Left lung (tissue), 10 donors: ENCODE measurements around the gene CEP170B. TPM values are rescaled to one million over a fixed set of nuclear protein-coding genes. Genes with fewer than 3 reads are reported as not detected.
"Not testable (repeated sequence)": the region's sequence is repeated elsewhere in the genome, so short reads cannot be mapped to it uniquely, and the experiment has no call there.

ENCODE experiments used
- ATAC-seq: fragments of 200-7000 bp; cut with Tn5 transposase; one replicate; pipeline ENCODE4 v1.9.1; 2020; ENCODE audit warnings: moderate library complexity
- DNase-seq, 4 donors: peaks; one replicate each; pipeline ENCODE4 v3.0.0-alpha.2; 2013 to 2020
- H3K27ac ChIP-seq, 2 donors: fragments of 200-600 bp; sonication (generic) in 1 of 2; one replicate each; pipeline versions ENCODE4 v1.5.0 to v1.8.0; 2020 to 2021
- H3K27me3 ChIP-seq, 2 donors: fragments of 200-600 bp; sonication (generic) in 1 of 2; one replicate each; pipeline versions ENCODE4 v1.5.0 to v1.8.0; 2020 to 2021
- H3K36me3 ChIP-seq, 2 donors: fragments of 200-600 bp; sonication (generic) in 1 of 2; one replicate each; pipeline versions ENCODE4 v1.5.0 to v1.8.0; 2020 to 2021
- H3K4me1 ChIP-seq, 2 donors: fragments of 200-600 bp; one replicate each; pipeline ENCODE4 v1.8.0; 2021
- H3K4me3 ChIP-seq, 2 donors: fragments of 200-600 bp; sonication (generic) in 1 of 2; one replicate each; pipeline versions ENCODE4 v1.5.0 to v1.8.0; 2020 to 2021; ENCODE audit warnings: mild to moderate bottlenecking in 1 of 2
- H3K9me3 ChIP-seq, 2 donors: fragments of 200-600 bp; sonication (generic) in 1 of 2; one replicate each; pipeline versions ENCODE4 v1.5.0 to v1.8.0; 2020 to 2021
- CTCF ChIP-seq, 2 donors: fragments of 200-600 bp; sonication (generic) in 1 of 2; IDR thresholded peaks; one replicate each; pipeline versions ENCODE4 v1.5.0 to v1.8.0; 2021; ENCODE audit warnings: antibody characterized with exemption in 2 of 2
- intact Hi-C, 2 donors: fragments of 100-400 bp; cut with DNase I; formaldehyde crosslinking; loops; one replicate each; pipeline versions ENCODE4 v1.11.2 to v1.14.2; 2022
- polyA plus RNA-seq, 6 donors: library from polyadenylated mRNA; unstranded; fragments of 120-200 nt; gene quantifications; one replicate each; pipeline ENCODE4 v1.2.1, GENCODE V29; 2013; ENCODE audit not compliant: insufficient read length in 6 of 6
- total RNA-seq, 2 donors: library from RNA; stranded (reverse); fragmentation: NEBNext Ultra II Directional; extraction: Animal tissue kit (Norgen Biotek cat#: 25700); gene quantifications; one replicate each; pipeline ENCODE4 v1.2.1, GENCODE V29; 2021
- donor health status: DM: no; HTN: yes; CAD: no.
- donor health status: DM: no; HTN: no; CAD: no.

CEP170B gene
- total and polyA plus RNA-seq, 8 donors, result 10.0 to 42.3 (median 14.2) TPM

GRCh38 chr14:104886690-104887622 is 21.9 kb downstream of the CEP170B start:
- DNase-seq (peak in 1 of 4 donors; percentile 79), ATAC-seq (no peak)
- Histone ChIP-seq H3K9me3 (no peaks in the 10 kb centered on the region), H3K4me1 (no peaks in the 10 kb centered on the region), H3K27ac (no peak overlapping the region), H3K27me3 (no peaks in the 10 kb centered on the region), H3K4me3 (no peak overlapping the region), H3K36me3 (peaks cover 0 to 59% of the 10 kb centered on the region in 2 donors)
- TF ChIP-seq CTCF (IDR thresholded peaks at IDR 0.05), result no peak
- intact Hi-C loops, result no loop called here

- no peaks in the 10 kb centered on the region for H3K4me1 ChIP-seq
- intact Hi-C loops, result no loop called here
- H3K27me3 ChIP-seq, result no peaks in the 10 kb centered on the region
- no peaks in the 10 kb centered on the region for H3K9me3 ChIP-seq
- H3K27ac ChIP-seq, result no peak overlapping the region
- no peak for TF ChIP-seq CTCF (IDR thresholded peaks at IDR 0.05)
- H3K4me3 ChIP-seq, result no peak overlapping the region
- peaks cover 0 to 55% of the 10 kb centered on the region in 2 donors for H3K36me3 ChIP-seq
- DNase-seq (peak in 1 of 4 donors; percentile 76), ATAC-seq (no peak)
Observed at GRCh38 chr14:104887623-104888488, 22.8 kb downstream of the CEP170B start.

GRCh38 chr14:104888489-104889374 is 23.7 kb downstream of the CEP170B start:
- DNase-seq, result peak in 2 of 4 donors; percentile 31 to 74
- intact Hi-C loops, result no loop called here
- H3K9me3 ChIP-seq, result no peaks in the 10 kb centered on the region
- H3K4me1 ChIP-seq, result no peaks in the 10 kb centered on the region
- no peaks in the 10 kb centered on the region for H3K27me3 ChIP-seq
- no peak overlapping the region for H3K27ac ChIP-seq
- TF ChIP-seq CTCF (IDR thresholded peaks at IDR 0.05), result no peak
- H3K36me3 ChIP-seq, result peaks cover 0 to 55% of the 10 kb centered on the region in 2 donors
- H3K4me3 ChIP-seq, result no peak overlapping the region
- no peak for ATAC-seq

GRCh38 chr14:104889375-104889757 is 24.3 kb downstream of the CEP170B start:
- ATAC-seq (no peak), DNase-seq (peak in 2 of 4 donors; percentile 30 to 64)
- Histone ChIP-seq H3K27me3 (no peaks in the 10 kb centered on the region), H3K4me3 (no peak overlapping the region), H3K4me1 (no peaks in the 10 kb centered on the region), H3K36me3 (peaks cover 0 to 54% of the 10 kb centered on the region in 2 donors), H3K9me3 (no peaks in the 10 kb centered on the region), H3K27ac (no peak overlapping the region)
- intact Hi-C loops, result no loop called here
- TF ChIP-seq CTCF (IDR thresholded peaks at IDR 0.05), result no peak

- peaks cover 0 to 50% of the 10 kb centered on the region in 2 donors for H3K36me3 ChIP-seq
- H3K4me1 ChIP-seq, H3K9me3 ChIP-seq, H3K27ac ChIP-seq, DNase-seq, H3K27me3 ChIP-seq, ATAC-seq, H3K4me3 ChIP-seq: not testable (repeated sequence)
- intact Hi-C loops, result loop anchor here in 1 of 2 donors (10.0 kb wide), 1 partner anchor 155 kb away; no protein-coding TSS in a partner anchor
Observed at GRCh38 chr14:104890292-104890691, 25.2 kb downstream of the CEP170B start.
